ENCODE measurements around the gene CLRN2.

CLRN2 gene

GRCh38 chr4:17489721-17490120 lies 25.2 kb upstream of the CLRN2 start:
- no peak for TF ChIP-seq SIN3A (IDR thresholded peaks at IDR 0.05; ENCODE audit: borderline replicate concordance, insufficient read depth, low read length)
- TF ChIP-seq FOXP2 (optimal IDR thresholded peaks at IDR 0.05; ENCODE audit: borderline replicate concordance, extremely low read depth, extremely low read length, insufficient read depth) = no peak
- TF ChIP-seq TAF1 (IDR thresholded peaks at IDR 0.05; ENCODE audit: borderline replicate concordance, insufficient read depth, low read length) = no peak
- no peak for TF ChIP-seq REST (IDR thresholded peaks at IDR 0.05; ENCODE audit: insufficient read depth in 1 of 2, low read depth in 2 of 2, low read length in 2 of 2)
- TF ChIP-seq POLR2AphosphoS5 (IDR thresholded peaks at IDR 0.05; ENCODE audit: low read depth, low read length) = no peak

GRCh38 chr4:17490575-17491059 lies 24.3 kb upstream of the CLRN2 start:
- no peak for TF ChIP-seq SIN3A (IDR thresholded peaks at IDR 0.05; ENCODE audit: borderline replicate concordance, insufficient read depth, low read length)

GRCh38 chr4:17491196-17491595 lies 23.8 kb upstream of the CLRN2 start:
- TF ChIP-seq SIN3A (IDR thresholded peaks at IDR 0.05; ENCODE audit: borderline replicate concordance, insufficient read depth, low read length) (no peak), FOXP2 (optimal IDR thresholded peaks at IDR 0.05; ENCODE audit: borderline replicate concordance, extremely low read depth, extremely low read length, insufficient read depth) (no peak), POLR2AphosphoS5 (IDR thresholded peaks at IDR 0.05; ENCODE audit: low read depth, low read length) (no peak), TAF1 (IDR thresholded peaks at IDR 0.05; ENCODE audit: borderline replicate concordance, insufficient read depth, low read length) (no peak), REST (IDR thresholded peaks at IDR 0.05; ENCODE audit: insufficient read depth in 1 of 2, low read depth in 2 of 2, low read length in 2 of 2) (no peak)

- no peak for TF ChIP-seq TAF1 (IDR thresholded peaks at IDR 0.05; ENCODE audit: borderline replicate concordance, insufficient read depth, low read length)
- no peak for TF ChIP-seq POLR2AphosphoS5 (IDR thresholded peaks at IDR 0.05; ENCODE audit: low read depth, low read length)
- no peak for TF ChIP-seq REST (IDR thresholded peaks at IDR 0.05; ENCODE audit: insufficient read depth in 1 of 2, low read depth in 2 of 2, low read length in 2 of 2)
- no peak for TF ChIP-seq SIN3A (IDR thresholded peaks at IDR 0.05; ENCODE audit: borderline replicate concordance, insufficient read depth, low read length)
- no peak for TF ChIP-seq FOXP2 (optimal IDR thresholded peaks at IDR 0.05; ENCODE audit: borderline replicate concordance, extremely low read depth, extremely low read length, insufficient read depth)
Observed at GRCh38 chr4:17492058-17492741, 22.8 kb upstream of the CLRN2 start.

- TF ChIP-seq FOXP2 (optimal IDR thresholded peaks at IDR 0.05; ENCODE audit: borderline replicate concordance, extremely low read depth, extremely low read length, insufficient read depth) (no peak), REST (IDR thresholded peaks at IDR 0.05; ENCODE audit: insufficient read depth in 1 of 2, low read depth in 2 of 2, low read length in 2 of 2) (no peak), SIN3A (IDR thresholded peaks at IDR 0.05; ENCODE audit: borderline replicate concordance, insufficient read depth, low read length) (no peak), TAF1 (IDR thresholded peaks at IDR 0.05; ENCODE audit: borderline replicate concordance, insufficient read depth, low read length) (no peak), POLR2AphosphoS5 (IDR thresholded peaks at IDR 0.05; ENCODE audit: low read depth, low read length) (no peak)
Observed at GRCh38 chr4:17492876-17493275, 22.1 kb upstream of the CLRN2 start.

Data from PFSK-1 (cell line).